Cerebellar cortex (tissue), 1 donor: Measurements from ENCODE around the gene ADGRL3.

Source experiments
- DNase-seq: peaks from one replicate; pipeline ENCODE4 v3.0.0-alpha.2; 2015; ENCODE audit warnings: low spot score

Gene ADGRL3

DNA sequence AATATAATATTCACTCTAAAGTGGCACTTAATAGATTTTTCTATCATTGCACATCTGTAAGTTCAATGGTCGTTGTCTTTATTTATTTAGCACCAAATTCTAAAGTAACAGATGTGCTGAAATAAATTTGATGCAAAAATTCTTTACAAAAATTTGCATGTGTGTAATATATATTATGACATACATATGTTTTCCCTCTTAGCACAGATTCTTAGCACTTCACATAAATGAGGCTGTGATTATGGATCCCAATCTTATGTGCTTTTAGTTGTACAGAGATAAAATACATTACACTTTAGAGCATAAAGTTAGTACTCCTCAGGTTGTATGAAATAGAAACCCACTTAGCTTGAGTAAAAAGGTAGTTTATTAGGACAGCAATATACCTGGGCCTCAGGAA is 915.1 kb downstream of the ADGRL3 start:
- DNase-seq, result no peak

DNA sequence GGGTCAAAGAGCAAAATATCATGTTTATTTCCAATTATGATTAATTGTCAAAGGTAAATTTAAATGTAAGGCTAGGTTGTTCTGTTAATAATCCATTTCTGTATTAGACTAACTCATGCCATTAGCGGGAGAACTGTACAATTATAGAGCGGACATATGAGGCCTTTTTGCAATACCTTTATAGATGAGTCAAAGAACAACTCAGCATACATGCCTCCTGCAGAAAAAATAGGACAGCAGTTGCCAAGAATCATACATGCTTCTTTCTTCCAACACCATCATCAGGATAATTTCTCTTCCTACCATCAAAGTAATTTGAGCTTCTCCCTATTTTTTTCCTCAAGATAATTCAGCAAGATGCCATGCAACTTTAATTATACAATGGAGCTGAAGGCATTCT is 917.8 kb downstream of the ADGRL3 start:
- no peak for DNase-seq

DNA sequence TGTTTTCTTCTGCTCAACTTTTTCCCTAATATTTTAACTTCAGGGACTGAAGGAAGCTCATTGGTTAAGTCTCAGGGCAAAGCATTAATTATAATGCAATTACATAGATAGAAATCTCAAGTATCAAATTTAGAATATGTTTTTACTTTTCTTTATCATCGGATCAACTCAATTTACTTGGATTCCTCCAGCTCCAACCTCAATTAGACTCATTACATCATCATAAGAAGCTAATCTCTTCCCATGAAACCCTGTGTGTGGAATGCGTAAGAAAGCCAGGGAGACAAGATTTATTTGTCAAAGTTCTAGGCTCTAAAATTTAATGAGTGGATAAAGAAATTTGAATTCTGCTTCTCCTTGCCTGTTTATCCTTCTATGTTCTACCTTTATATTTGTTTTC is 918.4 kb downstream of the ADGRL3 start:
- no peak for DNase-seq

DNA sequence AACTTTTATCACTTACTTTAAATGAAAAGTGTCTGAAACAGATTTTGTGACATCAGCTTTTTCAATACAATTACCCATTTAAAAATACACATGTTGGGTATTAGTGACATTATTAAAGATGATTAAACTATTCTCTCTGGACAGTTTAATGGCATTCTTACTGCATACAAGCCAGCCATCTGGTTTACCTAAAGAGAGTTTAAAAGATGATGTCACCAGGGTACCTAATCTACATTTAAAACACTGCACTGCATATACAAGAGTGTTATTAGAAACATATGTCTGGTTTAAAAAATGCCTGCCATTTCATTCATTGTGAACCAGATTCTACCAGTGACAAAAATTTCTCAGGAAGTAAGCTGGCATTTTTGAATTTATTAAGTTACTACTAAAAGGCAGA is 919.1 kb downstream of the ADGRL3 start:
- no peak for DNase-seq

DNA sequence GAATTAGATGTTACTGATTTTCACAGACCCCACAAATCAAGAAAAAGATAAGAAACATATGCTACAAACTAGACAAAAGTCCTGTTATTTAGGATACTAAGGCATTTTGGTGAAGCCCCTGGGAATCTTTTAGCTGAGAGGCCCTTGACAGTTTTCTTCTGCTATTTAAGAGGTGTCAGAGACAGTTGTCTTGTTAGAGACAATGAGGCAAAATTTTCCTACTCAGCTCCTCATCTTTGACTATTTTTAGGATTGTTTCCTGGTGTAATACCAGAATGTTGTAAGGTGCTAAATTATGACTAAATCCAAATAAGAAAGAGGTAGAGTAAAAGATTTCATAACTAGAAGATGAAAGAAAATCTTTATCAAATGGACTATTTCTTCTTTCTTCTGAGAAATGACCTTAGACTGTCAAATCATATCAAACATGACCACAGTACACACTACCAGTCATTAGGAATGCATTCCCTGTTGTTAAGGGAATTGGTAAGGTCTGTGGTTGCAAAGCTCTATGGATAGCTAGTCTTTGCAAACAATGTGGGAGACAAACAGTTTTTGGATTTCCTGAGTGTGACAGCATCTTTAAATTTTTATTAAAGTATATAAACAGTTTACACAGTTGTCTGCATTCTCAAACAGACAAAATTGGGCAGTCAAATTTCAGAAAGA is 926.1 kb downstream of the ADGRL3 start:
- no peak for DNase-seq
